Ascending aorta (tissue), 2 donors: Measurements from ENCODE around the gene ANKDD1A. TPM values are rescaled to one million over a fixed set of nuclear protein-coding genes. Genes with fewer than 3 reads are reported as not detected.

Experiments
- DNase-seq, 2 donors: peaks; one replicate each; pipeline ENCODE4 v3.0.0-alpha.2; 2019; ENCODE audit warnings: low spot score in 2 of 2
- H3K27ac ChIP-seq, 2 donors: fragments of 200-600 bp; sonication (generic); one replicate each; pipeline ENCODE4 v1.5.1; 2016 to 2017; ENCODE audit warnings: mild to moderate bottlenecking in 1 of 2
- H3K27me3 ChIP-seq: fragments of 200-600 bp; sonication (generic); one replicate; pipeline ENCODE4 v1.5.1; 2017
- H3K36me3 ChIP-seq, 2 donors: fragments of 200-600 bp; sonication (generic); one replicate each; pipeline ENCODE4 v1.5.1; 2016
- H3K4me1 ChIP-seq, 2 donors: fragments of 200-600 bp; sonication (generic); one replicate each; pipeline ENCODE4 v1.5.1; 2016 to 2017; ENCODE audit warnings: mild to moderate bottlenecking in 1 of 2
- H3K4me3 ChIP-seq, 2 donors: fragments of 200-600 bp; sonication (generic); one replicate each; pipeline ENCODE4 v1.5.1; 2016 to 2017; ENCODE audit warnings: mild to moderate bottlenecking in 1 of 2
- H3K9me3 ChIP-seq, 2 donors: fragments of 200-600 bp; sonication (generic); one replicate each; pipeline ENCODE4 v1.5.1; 2016
- intact Hi-C: fragments of 100-400 bp; cut with DNase I; formaldehyde crosslinking; loops from one replicate; pipeline ENCODE4 v1.15.1; 2023
- total RNA-seq: library from RNA; depleted of rRNA; stranded (reverse); fragments of >200 nt; gene quantifications from one replicate; pipeline ENCODE4 v1.1.0, GENCODE V29; 2016
- TF ChIP-seq, protein P1 (sequence below), 3 experiments: fragments of 200-600 bp in 2 of 3; fragments of 450-650 bp in 1 of 3; sonication (generic) in 2 of 3; IDR thresholded peaks; one replicate each; pipeline ENCODE4 v1.5.1; 2016 to 2019; ENCODE audit warnings: antibody characterized with exemption in 3 of 3, mild to moderate bottlenecking in 1 of 3, moderate library complexity in 1 of 3

Gene ANKDD1A
- total RNA-seq, 1 donor from 2014 or later: 28.6 TPM

DNA sequence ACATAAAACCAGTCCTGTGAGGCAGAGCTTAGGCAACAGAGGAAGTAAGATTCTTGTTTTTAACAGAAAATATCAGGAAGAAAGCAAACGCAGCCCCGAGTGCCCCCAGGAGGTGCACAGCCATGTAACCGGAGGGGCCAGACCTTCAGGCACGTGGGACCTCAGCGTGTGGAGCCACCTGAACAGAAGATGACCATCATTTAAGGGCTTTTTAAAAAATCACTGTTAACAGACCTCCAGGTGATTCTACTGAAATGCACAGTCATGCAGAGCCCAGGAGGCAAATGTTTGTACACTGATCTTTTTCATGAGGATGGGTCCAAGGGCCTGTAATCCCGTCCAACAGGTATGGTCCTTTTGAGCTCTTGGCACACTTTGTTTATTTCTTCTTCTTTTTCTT, 39.2 kb downstream of the ANKDD1A start:
- Histone ChIP-seq H3K36me3 (peaks cover 3 to 28% of the 10 kb centered on the region in 2 donors), H3K9me3 (no peaks in the 10 kb centered on the region), H3K27ac (no peak overlapping the region), H3K4me3 (no peak overlapping the region), H3K4me1 (no peaks in the 10 kb centered on the region), H3K27me3 (no peaks in the 10 kb centered on the region)
- DNase-seq: no peak
- intact Hi-C loops: no loop called here
- TF ChIP-seq, protein P1, sequence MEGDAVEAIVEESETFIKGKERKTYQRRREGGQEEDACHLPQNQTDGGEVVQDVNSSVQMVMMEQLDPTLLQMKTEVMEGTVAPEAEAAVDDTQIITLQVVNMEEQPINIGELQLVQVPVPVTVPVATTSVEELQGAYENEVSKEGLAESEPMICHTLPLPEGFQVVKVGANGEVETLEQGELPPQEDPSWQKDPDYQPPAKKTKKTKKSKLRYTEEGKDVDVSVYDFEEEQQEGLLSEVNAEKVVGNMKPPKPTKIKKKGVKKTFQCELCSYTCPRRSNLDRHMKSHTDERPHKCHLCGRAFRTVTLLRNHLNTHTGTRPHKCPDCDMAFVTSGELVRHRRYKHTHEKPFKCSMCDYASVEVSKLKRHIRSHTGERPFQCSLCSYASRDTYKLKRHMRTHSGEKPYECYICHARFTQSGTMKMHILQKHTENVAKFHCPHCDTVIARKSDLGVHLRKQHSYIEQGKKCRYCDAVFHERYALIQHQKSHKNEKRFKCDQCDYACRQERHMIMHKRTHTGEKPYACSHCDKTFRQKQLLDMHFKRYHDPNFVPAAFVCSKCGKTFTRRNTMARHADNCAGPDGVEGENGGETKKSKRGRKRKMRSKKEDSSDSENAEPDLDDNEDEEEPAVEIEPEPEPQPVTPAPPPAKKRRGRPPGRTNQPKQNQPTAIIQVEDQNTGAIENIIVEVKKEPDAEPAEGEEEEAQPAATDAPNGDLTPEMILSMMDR (IDR thresholded peaks at IDR 0.05): no peak

DNA sequence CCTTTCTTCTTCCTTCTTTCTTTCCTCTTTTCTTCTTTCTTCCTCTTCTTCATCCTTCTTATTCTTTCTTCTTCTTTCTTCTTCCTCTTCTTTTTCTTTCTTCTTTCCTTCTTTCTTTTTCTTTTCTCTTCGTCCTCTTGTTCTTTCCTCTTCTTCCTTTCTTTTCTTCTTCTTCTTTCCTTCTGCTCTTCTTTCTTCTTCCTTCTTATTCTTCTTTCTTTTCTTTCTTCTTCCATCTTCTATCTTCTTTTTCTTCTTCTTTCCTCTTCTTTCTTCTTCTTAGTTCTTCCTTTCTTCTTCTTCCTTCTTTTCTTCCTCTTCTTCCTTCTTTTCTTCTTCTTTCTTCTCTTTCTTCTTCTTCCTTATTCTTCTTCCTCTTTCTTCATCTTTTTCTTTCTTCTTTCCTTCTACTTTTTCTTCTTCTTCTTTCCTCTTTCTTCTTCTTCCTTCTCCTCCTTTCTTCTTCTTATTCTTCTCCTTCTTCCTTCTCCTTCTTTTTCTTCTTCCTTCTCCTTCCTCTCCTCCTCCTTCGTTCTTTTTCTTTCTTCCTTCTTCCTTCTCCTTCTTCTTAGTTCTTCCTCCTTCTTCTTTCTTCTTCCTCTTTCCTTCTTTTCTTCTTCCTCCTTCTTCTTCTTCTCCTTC, 40.2 kb downstream of the ANKDD1A start:
- no peaks in the 10 kb centered on the region for H3K9me3 ChIP-seq
- TF ChIP-seq, protein P1 (IDR thresholded peaks at IDR 0.05): no peak
- no peak overlapping the region for H3K4me3 ChIP-seq
- no peaks in the 10 kb centered on the region for H3K4me1 ChIP-seq
- no peaks in the 10 kb centered on the region for H3K27me3 ChIP-seq
- intact Hi-C loops: no loop called here
- peaks cover 7 to 32% of the 10 kb centered on the region in 2 donors for H3K36me3 ChIP-seq
- no peak for DNase-seq
- H3K27ac ChIP-seq: no peak overlapping the region

DNA sequence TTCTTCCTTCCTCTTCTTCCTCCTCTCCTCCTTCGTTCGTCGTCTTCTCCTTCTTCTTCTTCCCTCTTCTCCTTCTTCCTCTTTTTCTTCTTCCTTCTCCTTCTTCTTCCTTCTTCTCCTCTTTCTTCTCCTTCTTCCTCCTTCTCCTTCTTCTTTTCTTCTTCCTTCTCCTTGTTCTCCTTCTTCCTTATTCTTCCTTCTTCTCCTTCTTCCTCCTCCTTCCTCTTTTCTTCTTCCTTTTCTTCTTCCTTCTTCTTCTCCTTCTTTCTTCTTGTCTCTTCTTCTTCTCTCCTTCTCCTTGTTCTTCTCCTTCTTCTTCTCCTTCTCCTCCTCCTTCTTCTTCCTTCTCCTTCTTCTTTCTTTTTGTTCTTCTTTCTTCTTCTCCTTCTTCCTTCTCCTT, 42.7 kb downstream of the ANKDD1A start:
- no peaks in the 10 kb centered on the region for H3K4me1 ChIP-seq
- H3K9me3 ChIP-seq: no peaks in the 10 kb centered on the region
- peaks cover 13 to 43% of the 10 kb centered on the region in 2 donors for H3K36me3 ChIP-seq
- TF ChIP-seq, protein P1 (IDR thresholded peaks at IDR 0.05): no peak
- intact Hi-C loops: no loop called here
- no peak overlapping the region for H3K4me3 ChIP-seq
- H3K27me3 ChIP-seq: no peaks in the 10 kb centered on the region
- DNase-seq: no peak
- H3K27ac ChIP-seq: no peak overlapping the region

DNA sequence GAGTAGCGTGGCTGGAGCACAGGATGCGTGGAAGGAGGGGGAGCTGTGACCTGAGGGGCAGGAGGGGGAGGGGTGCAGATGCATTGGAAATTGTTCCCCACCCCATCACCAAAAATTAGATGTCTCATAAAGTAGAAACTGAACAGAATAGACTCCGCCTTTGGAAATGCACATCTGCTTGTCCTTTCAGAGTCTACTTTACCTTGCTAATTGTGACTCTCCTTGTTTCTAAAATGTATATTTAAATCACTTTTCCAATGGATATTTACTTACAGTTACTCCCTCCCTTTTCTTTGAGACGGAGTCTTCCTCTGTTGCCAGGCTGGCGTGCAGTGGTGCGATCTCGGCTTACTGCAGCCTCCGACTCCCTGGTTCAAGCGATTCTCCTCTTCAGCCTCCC, 47.4 kb downstream of the ANKDD1A start:
- DNase-seq: no peak
- H3K4me1 ChIP-seq: no peaks in the 10 kb centered on the region
- H3K27me3 ChIP-seq: no peaks in the 10 kb centered on the region
- intact Hi-C loops: no loop called here
- TF ChIP-seq, protein P1 (IDR thresholded peaks at IDR 0.05): no peak
- H3K4me3 ChIP-seq: no peak overlapping the region
- H3K36me3 ChIP-seq: peaks cover 58 to 83% of the 10 kb centered on the region in 2 donors
- H3K27ac ChIP-seq: no peak overlapping the region
- H3K9me3 ChIP-seq: no peaks in the 10 kb centered on the region

DNA sequence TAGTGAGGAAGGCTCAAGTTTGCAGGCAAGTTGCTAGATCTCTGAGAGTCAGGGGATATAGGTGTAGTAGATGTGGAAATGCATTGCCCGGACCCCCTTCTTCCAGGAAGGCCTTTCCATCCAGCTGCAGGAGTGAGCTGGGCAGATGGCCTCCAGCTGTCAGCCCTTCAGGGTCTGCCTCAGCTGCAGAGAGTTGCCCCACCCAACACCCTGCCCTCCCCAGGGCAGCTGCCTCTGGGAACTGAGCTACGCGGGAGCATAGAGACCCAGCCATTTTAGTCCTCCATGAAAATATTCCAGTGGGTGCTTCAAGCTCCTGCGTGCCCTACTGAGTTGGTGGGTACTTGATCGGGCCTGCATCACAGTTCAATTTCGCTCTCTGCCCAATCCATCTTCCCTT, 48.5 kb downstream of the ANKDD1A start:
- H3K27me3 ChIP-seq: no peaks in the 10 kb centered on the region
- peaks cover 67 to 91% of the 10 kb centered on the region in 2 donors for H3K36me3 ChIP-seq
- no peak overlapping the region for H3K27ac ChIP-seq
- no peak overlapping the region for H3K4me3 ChIP-seq
- H3K9me3 ChIP-seq: no peaks in the 10 kb centered on the region
- TF ChIP-seq, protein P1 (IDR thresholded peaks at IDR 0.05): no peak
- H3K4me1 ChIP-seq: no peaks in the 10 kb centered on the region
- intact Hi-C loops: no loop called here
- no peak for DNase-seq

DNA sequence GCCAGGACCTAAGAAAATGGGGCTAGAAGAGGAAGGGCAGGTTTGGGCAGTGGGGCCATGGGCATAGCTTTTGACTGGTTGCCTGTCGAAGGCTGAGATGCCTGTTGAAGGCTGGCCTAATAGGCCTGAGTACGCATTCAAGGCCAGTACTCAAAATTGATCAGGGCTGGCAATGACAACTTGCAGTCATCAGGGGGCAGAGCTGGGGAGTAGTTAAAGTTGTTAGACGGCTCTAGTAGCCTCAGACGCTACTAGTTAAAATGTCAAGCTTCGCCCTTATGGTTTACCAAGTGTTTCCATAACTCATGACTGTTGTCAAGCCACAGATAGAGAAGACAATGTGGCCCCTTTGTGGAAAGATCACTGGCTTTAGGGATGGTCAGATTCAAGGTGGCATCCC, 49.3 kb downstream of the ANKDD1A start:
- H3K4me3 ChIP-seq: no peak overlapping the region
- no peaks in the 10 kb centered on the region for H3K4me1 ChIP-seq
- H3K36me3 ChIP-seq: peaks cover 72 to 86% of the 10 kb centered on the region in 2 donors
- no peaks in the 10 kb centered on the region for H3K9me3 ChIP-seq
- no peak overlapping the region for H3K27ac ChIP-seq
- DNase-seq: no peak
- TF ChIP-seq, protein P1 (IDR thresholded peaks at IDR 0.05): no peak
- no peaks in the 10 kb centered on the region for H3K27me3 ChIP-seq
- intact Hi-C loops: no loop called here
